GM23248 (cell line): ENCODE data around the gene BHLHE40.

ENCODE experiments used
- EZH2 ChIP-seq: fragments of 200-600 bp; sonication (generic); IDR thresholded peaks from 2 replicates; pipeline ENCODE4 v1.6.1; 2018; ENCODE audit warnings: antibody characterized with exemption, mild to moderate bottlenecking; ENCODE audit not compliant: insufficient read depth, poor library complexity, severe bottlenecking
- EZH2phosphoT487 ChIP-seq: fragments of 200-600 bp; sonication (generic); IDR thresholded peaks from 2 replicates; pipeline ENCODE4 v1.6.1; 2018; ENCODE audit warnings: antibody characterized with exemption, moderate library complexity, mild to moderate bottlenecking, low read depth; ENCODE audit not compliant: insufficient read depth

- TF ChIP-seq EZH2 (no peak), EZH2phosphoT487 (no peak)
Measured at GRCh38 chr3:5019411-5020241, 40.4 kb downstream of the BHLHE40 start.
